Osteocyte (in vitro differentiated cells): ENCODE measurements around the gene GARNL3. TPM values are rescaled to one million over a fixed set of nuclear protein-coding genes. Genes with fewer than 3 reads are reported as not detected.
A peak's percentile ranks its signal among the peaks of the same experiment; 100 is the strongest.

ENCODE experiments used
- DNase-seq: peaks from one replicate; pipeline ENCODE4 v3.0.0; 2021; ENCODE audit warnings: mixed read lengths; ENCODE audit not compliant: unreplicated experiment; ENCODE audit errors: extremely low spot score
- H3K27ac Mint-ChIP-seq: one replicate; pipeline ENCODE4 v1.8.0; 2021; ENCODE audit warnings: mild to moderate bottlenecking, mixed read lengths; ENCODE audit not compliant: unreplicated experiment
- H3K27me3 Mint-ChIP-seq: one replicate; pipeline ENCODE4 v1.8.0; 2021; ENCODE audit warnings: mixed read lengths; ENCODE audit not compliant: unreplicated experiment
- H3K36me3 Mint-ChIP-seq: one replicate; pipeline ENCODE4 v1.8.0; 2021; ENCODE audit warnings: mixed read lengths; ENCODE audit not compliant: unreplicated experiment
- H3K4me1 Mint-ChIP-seq: one replicate; pipeline ENCODE4 v1.8.0; 2021; ENCODE audit warnings: mixed read lengths; ENCODE audit not compliant: unreplicated experiment
- H3K4me3 Mint-ChIP-seq: one replicate; pipeline ENCODE4 v1.8.0; 2021; ENCODE audit warnings: mild to moderate bottlenecking, moderate library complexity, mixed read lengths; ENCODE audit not compliant: unreplicated experiment
- H3K9me3 Mint-ChIP-seq: one replicate; pipeline ENCODE4 v1.8.0; 2021; ENCODE audit warnings: mixed read lengths; ENCODE audit not compliant: unreplicated experiment
- total RNA-seq: library from RNA; stranded (reverse); gene quantifications from 2 replicates; pipeline ENCODE4 v1.2.1, GENCODE V29; 2021
- TF ChIP-seq, protein P1 (sequence below): fragments of 200-600 bp; sonication (generic); IDR thresholded peaks from 2 replicates; pipeline ENCODE4 v1.5.0; 2021; ENCODE audit warnings: antibody characterized with exemption, mild to moderate bottlenecking, moderate library complexity

The GARNL3 gene
- total RNA-seq, 1 donor from 2014 or later: 6.0 TPM

- H3K27me3 Mint-ChIP-seq: no peaks in the 10 kb centered on the region
- H3K9me3 Mint-ChIP-seq: no peaks in the 10 kb centered on the region
- peaks cover 2% of the 10 kb centered on the region for H3K36me3 Mint-ChIP-seq
- H3K4me1 Mint-ChIP-seq: peaks cover 9% of the 10 kb centered on the region
- H3K27ac Mint-ChIP-seq: no peak overlapping the region
- TF ChIP-seq, protein P1, sequence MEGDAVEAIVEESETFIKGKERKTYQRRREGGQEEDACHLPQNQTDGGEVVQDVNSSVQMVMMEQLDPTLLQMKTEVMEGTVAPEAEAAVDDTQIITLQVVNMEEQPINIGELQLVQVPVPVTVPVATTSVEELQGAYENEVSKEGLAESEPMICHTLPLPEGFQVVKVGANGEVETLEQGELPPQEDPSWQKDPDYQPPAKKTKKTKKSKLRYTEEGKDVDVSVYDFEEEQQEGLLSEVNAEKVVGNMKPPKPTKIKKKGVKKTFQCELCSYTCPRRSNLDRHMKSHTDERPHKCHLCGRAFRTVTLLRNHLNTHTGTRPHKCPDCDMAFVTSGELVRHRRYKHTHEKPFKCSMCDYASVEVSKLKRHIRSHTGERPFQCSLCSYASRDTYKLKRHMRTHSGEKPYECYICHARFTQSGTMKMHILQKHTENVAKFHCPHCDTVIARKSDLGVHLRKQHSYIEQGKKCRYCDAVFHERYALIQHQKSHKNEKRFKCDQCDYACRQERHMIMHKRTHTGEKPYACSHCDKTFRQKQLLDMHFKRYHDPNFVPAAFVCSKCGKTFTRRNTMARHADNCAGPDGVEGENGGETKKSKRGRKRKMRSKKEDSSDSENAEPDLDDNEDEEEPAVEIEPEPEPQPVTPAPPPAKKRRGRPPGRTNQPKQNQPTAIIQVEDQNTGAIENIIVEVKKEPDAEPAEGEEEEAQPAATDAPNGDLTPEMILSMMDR: no peak
- no peak overlapping the region for H3K4me3 Mint-ChIP-seq
- DNase-seq: no peak
Observed at GRCh38 chr9:127415657-127416056, 151.1 kb downstream of the GARNL3 start.

DNA sequence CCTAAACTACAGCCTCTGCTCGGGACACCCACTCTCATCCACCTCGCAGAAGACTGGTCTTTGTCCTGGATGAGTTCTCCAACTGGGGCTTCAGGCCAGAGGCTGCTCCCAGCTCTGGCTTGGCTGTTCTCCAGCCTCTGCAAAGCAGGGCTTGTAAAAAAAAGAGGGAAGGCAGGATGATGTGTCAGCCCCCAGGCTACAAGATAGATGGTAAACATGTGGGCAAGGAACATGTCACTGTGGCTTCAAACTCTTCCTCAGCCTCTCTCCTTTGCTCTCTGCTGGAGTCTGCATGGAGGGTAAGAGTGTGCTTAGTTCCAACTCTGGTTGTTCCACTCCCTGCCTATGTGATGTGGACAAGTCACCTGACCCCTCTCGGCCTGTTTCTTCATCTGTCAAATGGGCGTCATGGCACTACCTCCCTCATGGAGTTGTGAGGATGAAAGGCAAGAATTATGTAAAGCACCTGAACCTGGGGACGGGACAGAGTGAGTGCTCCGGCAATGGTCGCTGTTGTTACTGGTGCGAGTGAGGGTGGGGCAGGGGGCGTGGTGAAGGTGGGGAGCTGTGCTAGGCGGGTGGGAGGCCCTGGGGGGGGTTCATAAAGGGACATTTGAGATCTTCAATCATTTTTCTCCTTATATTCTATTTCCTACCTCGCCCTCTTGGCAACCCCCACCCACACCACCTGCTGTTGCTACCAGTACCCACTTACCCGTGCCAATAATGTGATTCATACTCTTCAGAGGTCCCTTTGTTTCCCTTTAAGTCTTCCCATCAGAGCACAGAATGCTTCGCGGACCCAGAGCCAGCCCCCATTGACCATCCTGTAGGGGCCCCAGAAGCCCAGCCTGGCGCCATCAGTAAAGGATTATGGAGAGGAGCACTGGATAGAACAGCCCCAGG, 152.8 kb downstream of the GARNL3 start:
- H3K27me3 Mint-ChIP-seq: no peaks in the 10 kb centered on the region
- no peaks in the 10 kb centered on the region for H3K9me3 Mint-ChIP-seq
- no peak overlapping the region for H3K4me3 Mint-ChIP-seq
- DNase-seq: no peak
- no peak overlapping the region for H3K27ac Mint-ChIP-seq
- peaks cover 12% of the 10 kb centered on the region for H3K4me1 Mint-ChIP-seq
- TF ChIP-seq, protein P1: no peak
- peaks cover 2% of the 10 kb centered on the region for H3K36me3 Mint-ChIP-seq

DNA sequence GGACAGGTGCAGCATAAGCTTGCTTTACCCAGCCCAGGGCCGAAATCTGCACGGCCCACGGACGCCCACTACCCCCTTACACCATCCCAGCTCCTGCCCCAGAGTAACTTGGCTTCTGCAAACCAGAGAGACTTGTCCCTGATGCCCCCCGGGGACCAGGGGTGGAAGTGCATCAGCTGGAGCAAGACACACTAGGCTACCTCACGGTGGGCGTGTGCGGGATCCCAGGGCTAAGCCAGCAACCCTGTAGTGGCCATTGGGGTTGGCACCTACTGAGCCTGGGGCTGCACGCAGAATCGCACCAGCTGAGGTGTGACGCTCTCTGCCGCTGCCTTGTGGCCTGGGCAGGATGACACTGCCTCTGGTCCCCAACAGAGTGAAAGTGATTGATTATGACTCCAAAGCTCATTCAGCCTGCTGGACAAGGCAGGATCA, 153.5 kb downstream of the GARNL3 start:
- Mint-ChIP-seq H3K9me3 (no peaks in the 10 kb centered on the region), H3K27me3 (no peaks in the 10 kb centered on the region), H3K36me3 (peaks cover 2% of the 10 kb centered on the region), H3K4me1 (peaks cover 19% of the 10 kb centered on the region), H3K27ac (no peak overlapping the region), H3K4me3 (no peak overlapping the region)
- no peak for DNase-seq
- TF ChIP-seq, protein P1: peak; percentile 25

DNA sequence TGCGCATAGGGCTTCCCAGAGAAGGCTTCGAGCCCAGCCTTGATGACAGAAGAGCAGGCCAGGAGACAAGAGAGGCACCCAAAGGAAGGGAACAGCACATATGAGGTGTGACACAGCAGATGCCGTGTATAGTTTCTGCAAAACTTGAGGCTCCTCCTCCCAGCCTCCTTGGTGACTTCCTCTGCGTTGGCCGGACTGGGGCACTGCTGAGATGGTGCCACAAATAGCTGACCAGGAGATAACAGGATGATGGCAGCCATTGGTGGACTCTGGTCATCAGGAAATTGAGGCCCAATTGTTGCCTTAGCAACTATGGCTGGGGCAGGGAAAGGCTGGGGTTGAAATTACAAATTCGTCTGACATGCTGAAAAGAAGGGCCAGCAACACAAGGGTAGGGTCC, 154.8 kb downstream of the GARNL3 start:
- TF ChIP-seq, protein P1: no peak
- H3K27me3 Mint-ChIP-seq: no peaks in the 10 kb centered on the region
- H3K27ac Mint-ChIP-seq: no peak overlapping the region
- H3K4me3 Mint-ChIP-seq: no peak overlapping the region
- H3K36me3 Mint-ChIP-seq: peaks cover 2% of the 10 kb centered on the region
- peaks cover 24% of the 10 kb centered on the region for H3K4me1 Mint-ChIP-seq
- H3K9me3 Mint-ChIP-seq: no peaks in the 10 kb centered on the region
- DNase-seq: no peak

DNA sequence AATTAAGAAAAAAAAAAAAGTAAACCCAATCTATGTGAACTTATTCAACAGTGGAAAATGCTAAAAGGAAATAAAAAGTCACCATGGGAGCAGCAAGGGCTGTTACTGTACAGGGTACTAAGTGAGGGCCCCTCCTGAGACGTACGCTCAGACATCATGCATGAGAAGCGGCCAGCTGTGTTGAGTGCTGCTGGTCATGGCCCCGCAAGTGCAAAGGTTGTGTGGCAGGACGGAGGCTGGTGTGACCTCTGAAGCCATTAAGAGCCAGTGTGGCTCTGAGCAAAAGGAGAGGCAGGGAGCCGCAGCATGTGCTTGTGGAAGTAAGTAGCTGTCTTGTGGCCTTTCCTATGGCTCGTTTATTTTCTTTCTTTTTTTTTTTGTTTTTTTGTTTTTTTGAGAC, 156.5 kb downstream of the GARNL3 start:
- no peaks in the 10 kb centered on the region for H3K9me3 Mint-ChIP-seq
- H3K36me3 Mint-ChIP-seq: peaks cover 2% of the 10 kb centered on the region
- H3K4me1 Mint-ChIP-seq: peaks cover 39% of the 10 kb centered on the region
- H3K4me3 Mint-ChIP-seq: no peak overlapping the region
- TF ChIP-seq, protein P1: no peak
- no peak overlapping the region for H3K27ac Mint-ChIP-seq
- H3K27me3 Mint-ChIP-seq: no peaks in the 10 kb centered on the region
- DNase-seq: no peak
